Measurements from ENCODE around the gene FAM83E. TPM values are rescaled to one million over a fixed set of nuclear protein-coding genes. Genes with fewer than 3 reads are reported as not detected.

The FAM83E gene
- total RNA-seq, 1 donor from 2014 or later: 8.1 TPM

DNA sequence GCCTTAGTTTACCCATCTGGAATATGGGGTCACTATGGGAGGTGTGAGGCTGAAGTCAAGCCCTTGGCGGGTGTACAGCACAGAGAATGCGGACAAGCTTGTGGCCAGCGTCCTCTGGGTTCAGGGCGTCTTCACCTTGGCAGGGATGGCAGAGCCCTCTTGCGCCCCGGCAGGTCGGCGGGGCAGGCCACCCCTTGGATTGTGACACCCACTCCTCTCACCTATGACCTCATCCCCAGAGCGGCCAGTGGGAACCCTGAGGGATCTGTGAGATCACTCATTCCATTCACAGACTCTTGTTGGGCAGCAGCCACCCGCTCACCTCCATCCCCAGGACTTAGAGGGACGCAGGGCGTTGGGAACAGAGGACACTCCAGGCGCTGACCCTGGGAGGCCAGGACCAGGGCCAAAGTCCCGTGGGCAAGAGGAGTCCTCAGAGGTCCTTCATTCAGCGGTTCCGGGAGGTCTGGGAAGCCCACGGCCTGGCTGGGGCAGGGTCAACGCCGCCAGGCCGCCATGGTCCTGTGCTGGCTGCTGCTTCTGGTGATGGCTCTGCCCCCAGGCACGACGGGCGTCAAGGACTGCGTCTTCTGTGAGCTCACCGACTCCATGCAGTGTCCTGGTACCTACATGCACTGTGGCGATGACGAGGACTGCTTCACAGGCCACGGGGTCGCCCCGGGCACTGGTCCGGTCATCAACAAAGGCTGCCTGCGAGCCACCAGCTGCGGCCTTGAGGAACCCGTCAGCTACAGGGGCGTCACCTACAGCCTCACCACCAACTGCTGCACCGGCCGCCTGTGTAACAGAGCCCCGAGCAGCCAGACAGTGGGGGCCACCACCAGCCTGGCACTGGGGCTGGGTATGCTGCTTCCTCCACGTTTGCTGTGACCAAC, 8.2 kb downstream of the FAM83E start, which contains the start of gene SPACA4:
Gene SPACA4, plus strand, starts transcription at position 280 of the 896 bp plus-strand sequence. Its CDS starts 237 bp downstream, at position 517.
- Mint-ChIP-seq H3K9me3 (no peaks in the 10 kb centered on the region), H3K4me3 (no peak within 1 kb of the TSS), H3K36me3 (no peaks in the 10 kb centered on the region), H3K4me1 (ENCODE audit: unreplicated experiment) (no peaks in the 10 kb centered on the region), H3K27ac (no peak within 1 kb of the TSS), H3K27me3 (no peaks in the 10 kb centered on the region)
- DNase-seq (ENCODE audit: extremely low spot score, unreplicated experiment): no peak
- TF ChIP-seq, protein P1, sequence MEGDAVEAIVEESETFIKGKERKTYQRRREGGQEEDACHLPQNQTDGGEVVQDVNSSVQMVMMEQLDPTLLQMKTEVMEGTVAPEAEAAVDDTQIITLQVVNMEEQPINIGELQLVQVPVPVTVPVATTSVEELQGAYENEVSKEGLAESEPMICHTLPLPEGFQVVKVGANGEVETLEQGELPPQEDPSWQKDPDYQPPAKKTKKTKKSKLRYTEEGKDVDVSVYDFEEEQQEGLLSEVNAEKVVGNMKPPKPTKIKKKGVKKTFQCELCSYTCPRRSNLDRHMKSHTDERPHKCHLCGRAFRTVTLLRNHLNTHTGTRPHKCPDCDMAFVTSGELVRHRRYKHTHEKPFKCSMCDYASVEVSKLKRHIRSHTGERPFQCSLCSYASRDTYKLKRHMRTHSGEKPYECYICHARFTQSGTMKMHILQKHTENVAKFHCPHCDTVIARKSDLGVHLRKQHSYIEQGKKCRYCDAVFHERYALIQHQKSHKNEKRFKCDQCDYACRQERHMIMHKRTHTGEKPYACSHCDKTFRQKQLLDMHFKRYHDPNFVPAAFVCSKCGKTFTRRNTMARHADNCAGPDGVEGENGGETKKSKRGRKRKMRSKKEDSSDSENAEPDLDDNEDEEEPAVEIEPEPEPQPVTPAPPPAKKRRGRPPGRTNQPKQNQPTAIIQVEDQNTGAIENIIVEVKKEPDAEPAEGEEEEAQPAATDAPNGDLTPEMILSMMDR (conservative IDR thresholded peaks at IDR 0.05): no peak

DNA sequence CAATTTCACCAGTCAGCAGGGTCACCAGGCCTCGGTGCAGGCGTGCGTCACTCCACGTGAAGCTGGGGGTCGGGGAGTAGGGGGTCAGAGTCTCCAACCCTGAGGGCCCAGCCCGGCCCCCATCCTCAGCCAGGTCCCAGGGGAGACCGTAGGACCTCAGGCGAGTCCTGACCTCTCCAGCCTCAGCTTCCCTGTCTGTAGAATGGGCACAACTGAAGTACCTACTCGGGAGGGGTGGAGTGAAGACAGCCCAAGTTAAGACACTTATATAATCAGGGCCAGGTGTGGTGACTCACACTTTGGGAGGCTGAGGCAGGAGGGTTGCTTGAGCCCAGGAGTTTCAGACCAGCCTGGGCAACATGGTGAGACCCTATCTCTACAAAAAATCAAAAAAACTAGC, 11.0 kb downstream of the FAM83E start:
- no peak overlapping the region for H3K4me3 Mint-ChIP-seq
- no peaks in the 10 kb centered on the region for H3K9me3 Mint-ChIP-seq
- H3K27me3 Mint-ChIP-seq: no peaks in the 10 kb centered on the region
- no peaks in the 10 kb centered on the region for H3K4me1 Mint-ChIP-seq (ENCODE audit: unreplicated experiment)
- H3K36me3 Mint-ChIP-seq: no peaks in the 10 kb centered on the region
- DNase-seq (ENCODE audit: extremely low spot score, unreplicated experiment): no peak
- H3K27ac Mint-ChIP-seq: no peak overlapping the region
- TF ChIP-seq, protein P1 (conservative IDR thresholded peaks at IDR 0.05): no peak

DNA sequence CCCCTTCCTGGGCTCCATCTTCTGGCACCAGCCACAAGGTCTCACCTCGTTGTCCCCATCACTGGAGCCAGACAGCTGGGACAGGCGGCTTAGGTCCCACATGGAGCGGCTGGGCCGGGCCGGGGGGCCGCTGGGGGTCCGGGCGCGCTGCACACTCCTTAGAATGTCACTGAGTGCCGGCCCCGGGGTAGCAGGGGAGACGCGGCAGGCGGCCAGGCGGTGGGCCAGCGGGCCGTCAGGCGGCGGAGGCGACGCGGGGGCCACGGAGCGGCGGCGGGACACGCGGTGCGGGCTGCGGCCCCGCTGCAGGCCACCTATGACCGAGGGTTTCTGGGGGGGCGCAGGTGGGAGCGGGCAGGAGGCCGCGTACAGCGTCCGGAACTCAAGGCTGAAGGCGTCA, 11.4 kb downstream of the FAM83E start:
- no peak for DNase-seq (ENCODE audit: extremely low spot score, unreplicated experiment)
- H3K27ac Mint-ChIP-seq: no peak overlapping the region
- H3K4me1 Mint-ChIP-seq (ENCODE audit: unreplicated experiment): no peaks in the 10 kb centered on the region
- TF ChIP-seq, protein P1 (conservative IDR thresholded peaks at IDR 0.05): no peak
- no peaks in the 10 kb centered on the region for H3K27me3 Mint-ChIP-seq
- no peaks in the 10 kb centered on the region for H3K9me3 Mint-ChIP-seq
- no peak overlapping the region for H3K4me3 Mint-ChIP-seq
- H3K36me3 Mint-ChIP-seq: no peaks in the 10 kb centered on the region

DNA sequence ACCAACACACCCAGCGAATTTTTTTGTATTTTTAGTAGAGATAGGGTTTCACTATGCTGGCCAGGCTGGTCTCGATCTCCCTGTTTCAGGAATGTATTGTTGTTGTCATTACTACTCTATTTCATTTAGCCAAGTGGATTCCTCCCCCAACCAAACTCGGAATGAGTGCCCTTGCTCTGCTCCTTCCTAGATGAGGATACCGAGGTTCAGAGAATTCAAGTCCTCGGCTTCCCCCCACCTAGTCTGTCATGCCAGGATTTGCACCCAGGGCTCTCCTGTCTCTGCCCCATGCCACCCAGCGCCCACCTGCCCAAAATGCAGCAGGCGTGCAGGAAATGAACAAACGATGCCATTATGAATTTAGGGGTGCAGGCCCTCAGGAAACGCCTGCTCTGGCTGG, 11.9 kb downstream of the FAM83E start:
- DNase-seq (ENCODE audit: extremely low spot score, unreplicated experiment): no peak
- no peaks in the 10 kb centered on the region for H3K9me3 Mint-ChIP-seq
- no peak overlapping the region for H3K27ac Mint-ChIP-seq
- H3K27me3 Mint-ChIP-seq: no peaks in the 10 kb centered on the region
- TF ChIP-seq, protein P1 (conservative IDR thresholded peaks at IDR 0.05): no peak
- no peak overlapping the region for H3K4me3 Mint-ChIP-seq
- H3K4me1 Mint-ChIP-seq (ENCODE audit: unreplicated experiment): no peaks in the 10 kb centered on the region
- H3K36me3 Mint-ChIP-seq: no peaks in the 10 kb centered on the region

DNA sequence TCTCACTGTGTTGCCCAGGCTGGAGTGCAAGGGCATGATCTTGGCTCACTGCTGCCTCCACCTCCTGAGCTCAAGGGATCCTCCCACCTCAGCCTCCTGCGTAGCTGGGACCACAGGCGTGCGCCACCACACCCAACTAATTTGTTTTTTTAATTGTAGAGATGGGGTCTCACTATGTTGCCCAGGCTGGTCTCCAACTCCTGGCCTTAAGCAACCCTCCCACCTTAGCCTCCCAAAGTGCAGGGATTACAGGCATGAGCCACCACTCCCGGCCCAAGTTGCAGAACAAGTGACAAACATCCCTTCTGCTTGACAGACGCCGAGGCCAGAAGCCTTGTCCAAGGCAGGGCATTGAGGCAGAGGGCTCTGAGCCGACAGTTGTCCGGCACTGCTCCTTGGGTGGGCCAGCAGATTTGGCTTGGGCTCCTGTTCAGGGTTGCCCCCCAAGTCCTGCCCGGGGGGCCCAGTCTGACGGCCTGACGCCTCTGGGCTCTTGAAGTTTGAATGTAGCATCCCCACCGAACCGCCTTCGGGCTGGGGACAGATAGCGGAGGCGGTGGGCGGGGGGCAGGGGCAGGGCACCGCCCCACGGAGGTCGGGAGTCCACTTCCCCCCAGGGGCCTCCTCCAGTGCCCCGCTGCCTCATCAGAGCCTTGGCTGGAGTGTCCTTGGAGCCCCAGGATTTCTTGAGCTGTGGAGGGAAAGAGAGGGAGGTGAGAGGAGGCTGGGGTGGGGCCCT, 14.0 kb downstream of the FAM83E start:
- Mint-ChIP-seq H3K27ac (no peak overlapping the region), H3K36me3 (no peaks in the 10 kb centered on the region), H3K4me1 (ENCODE audit: unreplicated experiment) (no peaks in the 10 kb centered on the region), H3K4me3 (no peak overlapping the region), H3K9me3 (no peaks in the 10 kb centered on the region), H3K27me3 (no peaks in the 10 kb centered on the region)
- no peak for DNase-seq (ENCODE audit: extremely low spot score, unreplicated experiment)
- TF ChIP-seq, protein P1 (conservative IDR thresholded peaks at IDR 0.05): no peak

Measured in type B pancreatic cell (in vitro differentiated cells).